A549 (cell line): ENCODE results near the gene ANO4. TPM values are rescaled to one million over a fixed set of nuclear protein-coding genes. Genes with fewer than 3 reads are reported as not detected.
A peak's percentile ranks its signal among the peaks of the same experiment; 100 is the strongest.

ENCODE experiments used
- ATAC-seq, 2 experiments: fragments of 200-7000 bp in 1 of 2; fragments of >200 bp in 1 of 2; cut with Nextera tagmentation in 1 of 2; cut with Tn5 transposase in 1 of 2; 3 replicates each; pipeline versions ENCODE4 v1.8.0 to v1.9.1; 2018 to 2020; ENCODE audit warnings: mild to moderate bottlenecking in 1 of 2, moderate library complexity in 1 of 2
- CTCF ChIA-PET: fragments of 300-600 bp; sonication (Branson Sonifier 250); formaldehyde crosslinking; extraction: SDS; loops from one replicate; lab custom pipeline; 2021; ENCODE audit warnings: antibody characterized with exemption, inconsistent platforms; lab: Yijun Ruan, JAX
- POLR2A ChIA-PET: fragments of 350-600 bp; formaldehyde crosslinking; extraction: SDS; loops from one replicate; lab custom pipeline; 2021; ENCODE audit warnings: antibody characterized with exemption, inconsistent platforms; lab: Yijun Ruan, JAX
- DNase-seq, 2 experiments: peaks; one replicate each; pipeline versions ENCODE4 v3.0.0 to v3.0.0-alpha.2; 2011 to 2016; ENCODE audit warnings: low read depth in 1 of 2, low spot score in 1 of 2
- FAIRE-seq: peaks from 2 replicates; lab custom pipeline; 2011; peaks lifted over from hg19 to GRCh38; lab: Jason Lieb, UNC
- H3K27ac ChIP-seq, 2 experiments: fragments of >200 bp; sonication (Bioruptor Twin); formaldehyde crosslinking; 3 replicates each; pipeline ENCODE4 v1.5.1; 2016 to 2017
- H3K4me1 ChIP-seq: fragments of >200 bp; sonication (Bioruptor Twin); formaldehyde crosslinking; 3 replicates; pipeline ENCODE4 v1.6.1; 2016
- H3K4me2 ChIP-seq: fragments of >200 bp; sonication (Bioruptor Twin); formaldehyde crosslinking; 3 replicates; pipeline ENCODE4 v1.6.1; 2016
- H3K4me3 ChIP-seq: fragments of >200 bp; sonication (Bioruptor Twin); formaldehyde crosslinking; 3 replicates; pipeline ENCODE4 v1.5.1; 2016
- H3K9me3 ChIP-seq: fragments of >200 bp; sonication (Bioruptor Twin); formaldehyde crosslinking; 3 replicates; pipeline ENCODE4 v1.6.1; 2016
- CBX2 ChIP-seq: fragments of 200-600 bp; sonication (generic); IDR thresholded peaks from 2 replicates; pipeline ENCODE4 v1.6.1; 2016; ENCODE audit warnings: low read depth, mild to moderate bottlenecking, borderline replicate concordance
- CBX8 ChIP-seq: fragments of 200-600 bp; sonication (generic); IDR thresholded peaks from 2 replicates; pipeline ENCODE4 v1.6.1; 2016
- FOXS1 ChIP-seq: fragments of 250-450 bp; sonication (Bioruptor Pico); IDR thresholded peaks from 2 replicates; pipeline ENCODE4 v1.5.0; 2020; ENCODE audit warnings: mild to moderate bottlenecking, moderate library complexity
- HMGXB4 ChIP-seq: fragments of 250-450 bp; sonication (Bioruptor Pico); IDR thresholded peaks from 2 replicates; pipeline ENCODE4 v1.5.0; 2021; ENCODE audit warnings: mild to moderate bottlenecking, moderate library complexity, borderline replicate concordance
- MAFK ChIP-seq: fragments of 450-650 bp; IDR thresholded peaks from 2 replicates; pipeline ENCODE4 v1.6.1; 2014; ENCODE audit not compliant: partially characterized antibody
- NPAS2 ChIP-seq: fragments of 250-450 bp; sonication (Bioruptor Pico); IDR thresholded peaks from 2 replicates; pipeline ENCODE4 v1.8.0; 2022; ENCODE audit warnings: mild to moderate bottlenecking, moderate library complexity, borderline replicate concordance
- NR3C1 ChIP-seq: fragments of >200 bp; sonication (Bioruptor Twin); formaldehyde crosslinking; IDR thresholded peaks from 3 replicates; pipeline ENCODE4 v1.6.1; 2017
- POLR2A ChIP-seq: IDR thresholded peaks from 2 replicates; pipeline ENCODE4 v1.6.1; 2012; ENCODE audit warnings: mild to moderate bottlenecking, low read length
- POLR2AphosphoS2 ChIP-seq: conservative IDR thresholded peaks from 2 replicates; pipeline ENCODE4 v1.6.1; 2012; ENCODE audit warnings: low read length, improper control_type of control experiment, inconsistent platforms
- RARB ChIP-seq: fragments of 250-450 bp; sonication (Bioruptor Pico); IDR thresholded peaks from 2 replicates; pipeline ENCODE4 v1.8.0; 2021; ENCODE audit warnings: mild to moderate bottlenecking, moderate library complexity
- ZC3H11A ChIP-seq: fragments of 450-650 bp; IDR thresholded peaks from 2 replicates; pipeline ENCODE4 v1.6.1; 2014; ENCODE audit warnings: antibody characterized with exemption, mild to moderate bottlenecking
- ZSCAN20 ChIP-seq: fragments of 250-450 bp; sonication (Bioruptor Pico); IDR thresholded peaks from 2 replicates; pipeline ENCODE4 v1.8.0; 2022; ENCODE audit warnings: mild to moderate bottlenecking, moderate library complexity
- WGBS: methylation state at CpG from one replicate; pipeline ENCODE4 v1.1.6; 2017; ENCODE audit errors: missing lambda C conversion rate; 5-methylcytosine and 5-hydroxymethylcytosine counted together
- polyA plus RNA-seq, 4 experiments: library from polyadenylated mRNA; depleted of rRNA in 3 of 4; stranded (reverse); fragments of >200 nt; fragmentation: RNase III in 1 of 4; extraction: RNeasy Plus Mini Kit Qiagen cat#74134 plus additional on column Dnase treatment in 1 of 4; gene quantifications; 2 replicates in 3 of 4; 3 replicates in 1 of 4; pipeline ENCODE4 v1.2.3, GENCODE V29; 2011 to 2017
- TF ChIP-seq, protein P1 (sequence below): fragments of 450-650 bp; IDR thresholded peaks from 2 replicates; pipeline ENCODE4 v1.6.1; 2014; ENCODE audit warnings: antibody characterized with exemption
- TF ChIP-seq, protein P2 (sequence below): fragments of 200-600 bp; sonication (generic); IDR thresholded peaks from 2 replicates; pipeline ENCODE4 v1.6.1; 2016; ENCODE audit warnings: antibody characterized with exemption, mild to moderate bottlenecking, moderate library complexity
- TF ChIP-seq, protein P3 (sequence below): fragments of 150-350 bp; IDR thresholded peaks from 2 replicates; pipeline ENCODE4 v1.6.1; 2014; ENCODE audit warnings: low read depth, mild to moderate bottlenecking, low read length

Gene ANO4
- polyA plus RNA-seq, 2 of the 4 experiments (the other 2 are of a cell fraction), result 0.17 TPM; not detected in 1

DNA sequence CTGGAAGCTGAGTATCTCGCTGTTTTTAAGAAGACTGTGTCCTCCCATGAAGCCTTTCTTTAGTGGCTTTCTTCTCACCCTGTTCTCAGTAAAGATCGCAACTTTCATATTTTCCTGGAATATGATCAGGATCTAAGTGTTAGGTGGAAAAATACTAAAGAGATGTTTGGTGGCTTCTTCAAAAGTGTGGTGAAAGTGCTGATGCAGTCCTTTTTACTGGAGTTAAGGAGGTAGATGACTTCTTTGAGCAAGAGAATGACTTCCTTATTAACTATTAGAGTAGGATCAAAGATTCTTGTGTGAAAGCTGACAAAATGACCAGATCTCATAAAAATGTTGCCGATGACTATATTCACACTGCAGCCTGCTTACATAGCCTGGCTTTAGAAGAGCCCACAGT lies 273.8 kb downstream of the ANO4 start:
- no peak overlapping the region for H3K4me3 ChIP-seq
- H3K27ac ChIP-seq, result no peak overlapping the region
- TF ChIP-seq, protein P1, sequence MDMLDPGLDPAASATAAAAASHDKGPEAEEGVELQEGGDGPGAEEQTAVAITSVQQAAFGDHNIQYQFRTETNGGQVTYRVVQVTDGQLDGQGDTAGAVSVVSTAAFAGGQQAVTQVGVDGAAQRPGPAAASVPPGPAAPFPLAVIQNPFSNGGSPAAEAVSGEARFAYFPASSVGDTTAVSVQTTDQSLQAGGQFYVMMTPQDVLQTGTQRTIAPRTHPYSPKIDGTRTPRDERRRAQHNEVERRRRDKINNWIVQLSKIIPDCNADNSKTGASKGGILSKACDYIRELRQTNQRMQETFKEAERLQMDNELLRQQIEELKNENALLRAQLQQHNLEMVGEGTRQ, result no peak
- TF ChIP-seq MAFK, result peak; percentile 66
- TF ChIP-seq, all 56 proteins: peak for 1
- H3K9me3 ChIP-seq, result no peaks in the 10 kb centered on the region; the same call in 2 of the 3 replicates
- FAIRE-seq (no peak), ATAC-seq (no peak), DNase-seq (no peak)
- no peaks in the 10 kb centered on the region for H3K4me1 ChIP-seq
- POLR2A ChIA-PET, result no interaction called here
- H3K4me2 ChIP-seq, result no peak overlapping the region
- CTCF ChIA-PET, result no interaction called here
- WGBS, result 37% methylated on average over 3 of the region's 3 CpGs

GRCh38 chr12:101068836-101069235 lies 274.3 kb downstream of the ANO4 start:
- CTCF ChIA-PET, result no interaction called here
- no peak overlapping the region for H3K4me3 ChIP-seq
- POLR2A ChIA-PET, result no interaction called here
- no peak for TF ChIP-seq CBX8
- no peak for TF ChIP-seq POLR2AphosphoS2
- no peak for TF ChIP-seq RARB (CRISPR knock-in tag)
- no peak for TF ChIP-seq NPAS2
- TF ChIP-seq HMGXB4 (CRISPR knock-in tag), result no peak
- no peak for TF ChIP-seq FOXS1 (CRISPR knock-in tag)
- TF ChIP-seq, all 56 proteins: peak for 0
- no peaks in the 10 kb centered on the region for H3K4me1 ChIP-seq
- FAIRE-seq (no peak), DNase-seq (no peak), ATAC-seq (no peak)
- no peak overlapping the region for H3K4me2 ChIP-seq
- WGBS, result 42% methylated on average over 4 of the region's 4 CpGs
- no peak overlapping the region for H3K27ac ChIP-seq
- no peaks in the 10 kb centered on the region; the same call in 2 of the 3 replicates for H3K9me3 ChIP-seq

DNA sequence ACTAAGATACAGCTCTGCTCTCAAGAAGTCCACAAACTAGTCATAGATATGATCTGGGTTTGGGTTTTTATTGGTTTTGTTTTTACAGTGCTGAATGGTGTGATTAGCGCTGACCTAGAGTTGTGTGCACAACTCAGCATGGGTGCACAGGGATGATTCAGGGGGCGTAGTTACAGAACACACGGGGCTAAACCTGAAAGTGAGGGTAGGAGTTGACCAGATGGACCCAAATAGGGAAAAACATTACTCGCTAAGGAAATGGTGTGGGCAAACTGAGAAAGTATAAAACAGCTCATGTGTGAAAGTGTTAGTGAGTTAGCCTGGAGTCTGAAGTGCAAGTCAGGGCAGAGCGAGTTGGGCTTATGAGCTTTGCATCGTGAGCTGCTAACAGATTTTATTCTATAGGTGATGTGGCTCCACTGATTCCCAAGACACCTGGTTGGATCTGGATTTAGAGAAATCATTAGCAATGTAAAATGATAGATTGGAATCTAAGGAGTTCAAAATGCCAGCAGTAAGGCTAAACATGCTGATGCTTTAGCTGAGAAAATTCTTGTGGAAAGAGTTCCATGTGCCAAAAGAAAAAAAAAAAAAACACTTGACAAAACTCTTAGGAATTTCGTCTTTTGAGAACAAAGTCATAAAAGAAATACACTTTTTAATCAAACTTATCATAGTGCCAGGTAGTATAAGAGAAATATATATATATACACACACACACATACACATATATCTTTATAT lies 280.5 kb downstream of the ANO4 start:
- FAIRE-seq, result no peak

More for the DNA sequence above, 280.5 kb downstream of the ANO4 start:
- Histone ChIP-seq H3K4me1 (no peaks in the 10 kb centered on the region), H3K9me3 (no peaks in the 10 kb centered on the region), H3K4me3 (no peak overlapping the region)
- ChIA-PET POLR2A (no interaction called here), CTCF (no interaction called here)
- DNase-seq (no peak), ATAC-seq (no peak)
- TF ChIP-seq, protein P2, sequence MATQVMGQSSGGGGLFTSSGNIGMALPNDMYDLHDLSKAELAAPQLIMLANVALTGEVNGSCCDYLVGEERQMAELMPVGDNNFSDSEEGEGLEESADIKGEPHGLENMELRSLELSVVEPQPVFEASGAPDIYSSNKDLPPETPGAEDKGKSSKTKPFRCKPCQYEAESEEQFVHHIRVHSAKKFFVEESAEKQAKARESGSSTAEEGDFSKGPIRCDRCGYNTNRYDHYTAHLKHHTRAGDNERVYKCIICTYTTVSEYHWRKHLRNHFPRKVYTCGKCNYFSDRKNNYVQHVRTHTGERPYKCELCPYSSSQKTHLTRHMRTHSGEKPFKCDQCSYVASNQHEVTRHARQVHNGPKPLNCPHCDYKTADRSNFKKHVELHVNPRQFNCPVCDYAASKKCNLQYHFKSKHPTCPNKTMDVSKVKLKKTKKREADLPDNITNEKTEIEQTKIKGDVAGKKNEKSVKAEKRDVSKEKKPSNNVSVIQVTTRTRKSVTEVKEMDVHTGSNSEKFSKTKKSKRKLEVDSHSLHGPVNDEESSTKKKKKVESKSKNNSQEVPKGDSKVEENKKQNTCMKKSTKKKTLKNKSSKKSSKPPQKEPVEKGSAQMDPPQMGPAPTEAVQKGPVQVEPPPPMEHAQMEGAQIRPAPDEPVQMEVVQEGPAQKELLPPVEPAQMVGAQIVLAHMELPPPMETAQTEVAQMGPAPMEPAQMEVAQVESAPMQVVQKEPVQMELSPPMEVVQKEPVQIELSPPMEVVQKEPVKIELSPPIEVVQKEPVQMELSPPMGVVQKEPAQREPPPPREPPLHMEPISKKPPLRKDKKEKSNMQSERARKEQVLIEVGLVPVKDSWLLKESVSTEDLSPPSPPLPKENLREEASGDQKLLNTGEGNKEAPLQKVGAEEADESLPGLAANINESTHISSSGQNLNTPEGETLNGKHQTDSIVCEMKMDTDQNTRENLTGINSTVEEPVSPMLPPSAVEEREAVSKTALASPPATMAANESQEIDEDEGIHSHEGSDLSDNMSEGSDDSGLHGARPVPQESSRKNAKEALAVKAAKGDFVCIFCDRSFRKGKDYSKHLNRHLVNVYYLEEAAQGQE, result no peak
- TF ChIP-seq MAFK (no peak), ZSCAN20 (CRISPR knock-in tag) (no peak), ZC3H11A (no peak), POLR2A (no peak), RARB (CRISPR knock-in tag) (no peak), NR3C1 (no peak), CBX2 (no peak), NPAS2 (no peak)
- TF ChIP-seq, protein P1, result no peak
- TF ChIP-seq, protein P3, sequence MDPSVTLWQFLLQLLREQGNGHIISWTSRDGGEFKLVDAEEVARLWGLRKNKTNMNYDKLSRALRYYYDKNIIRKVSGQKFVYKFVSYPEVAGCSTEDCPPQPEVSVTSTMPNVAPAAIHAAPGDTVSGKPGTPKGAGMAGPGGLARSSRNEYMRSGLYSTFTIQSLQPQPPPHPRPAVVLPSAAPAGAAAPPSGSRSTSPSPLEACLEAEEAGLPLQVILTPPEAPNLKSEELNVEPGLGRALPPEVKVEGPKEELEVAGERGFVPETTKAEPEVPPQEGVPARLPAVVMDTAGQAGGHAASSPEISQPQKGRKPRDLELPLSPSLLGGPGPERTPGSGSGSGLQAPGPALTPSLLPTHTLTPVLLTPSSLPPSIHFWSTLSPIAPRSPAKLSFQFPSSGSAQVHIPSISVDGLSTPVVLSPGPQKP, result no peak
- TF ChIP-seq, all 56 proteins: peak for 0
- Histone ChIP-seq H3K27ac (no peak overlapping the region), H3K4me2 (no peak overlapping the region)
- 23% methylated on average over 7 of the region's 7 CpGs for WGBS
